ENCODE data around the gene OPN4.

- TF ChIP-seq EP300 (IDR thresholded peaks at IDR 0.05; ENCODE audit: borderline replicate concordance in 1 of 2, low read depth in 2 of 2, low read length in 2 of 2) (no peak), RAD21 (IDR thresholded peaks at IDR 0.05 in 1 of 2, conservative IDR thresholded peaks at IDR 0.05 in 1 of 2; ENCODE audit: low read depth in 2 of 2, low read length in 2 of 2) (no peak), CTCF (IDR thresholded peaks at IDR 0.05; ENCODE audit: control extremely low read depth in 1 of 3, insufficient read depth in 1 of 3, low read depth in 1 of 3, low read length in 3 of 3) (no peak), FOSL1 (IDR thresholded peaks at IDR 0.05; ENCODE audit: insufficient read depth, low read depth, low read length) (no peak), CBX8 (IDR thresholded peaks at IDR 0.05; ENCODE audit: borderline replicate concordance, low read depth, low read length) (no peak), POLR2A (IDR thresholded peaks at IDR 0.05; ENCODE audit: control extremely low read depth in 1 of 2, low read depth in 2 of 2, low read length in 2 of 2) (no peak), EZH2 (IDR thresholded peaks at IDR 0.05; ENCODE audit: low read depth, low read length, severe bottlenecking) (no peak), CEBPB (IDR thresholded peaks at IDR 0.05; ENCODE audit: low read depth, low read length) (no peak)
These were observed 32.6 kb downstream of the OPN4 start for GRCh38 chr10:86686972-86687371.

All from H1 (cell line).